IMR-90 (cell line): Measurements from ENCODE around the gene PPFIBP2.

Experiments used
- CEBPB ChIP-seq: IDR thresholded peaks from 2 replicates; pipeline ENCODE4 v1.6.1; 2012; ENCODE audit warnings: low read depth, low read length, improper control_type of control experiment
- FOS ChIP-seq: fragments of 150-350 bp; IDR thresholded peaks from 2 replicates; pipeline ENCODE4 v1.6.1; 2016; ENCODE audit warnings: low read depth, low read length
- MAZ ChIP-seq: IDR thresholded peaks from 2 replicates; pipeline ENCODE4 v1.6.1; 2012; ENCODE audit warnings: low read depth, mild to moderate bottlenecking, low read length, improper control_type of control experiment, moderate library complexity, borderline replicate concordance
- MXI1 ChIP-seq: IDR thresholded peaks from 2 replicates; pipeline ENCODE4 v1.6.1; 2012; ENCODE audit warnings: low read depth, mild to moderate bottlenecking, low read length, moderate library complexity, borderline replicate concordance
- POLR2A ChIP-seq: IDR thresholded peaks from 2 replicates; pipeline ENCODE4 v1.6.1; 2012; ENCODE audit warnings: mild to moderate bottlenecking, low read depth, low read length
- RAD21 ChIP-seq: IDR thresholded peaks from 2 replicates; pipeline ENCODE4 v1.6.1; 2012; ENCODE audit warnings: low read length, improper control_type of control experiment
- RCOR1 ChIP-seq: IDR thresholded peaks from 2 replicates; pipeline ENCODE4 v1.6.1; 2012; ENCODE audit warnings: mild to moderate bottlenecking, low read length, improper control_type of control experiment; ENCODE audit not compliant: insufficient replicate concordance
- SMC3 ChIP-seq: fragments of 150-350 bp; IDR thresholded peaks from 2 replicates; pipeline ENCODE4 v1.6.1; 2016; ENCODE audit warnings: low read depth, mild to moderate bottlenecking, antibody characterized with exemption, low read length, moderate library complexity
- TF ChIP-seq, protein P1 (sequence below): conservative IDR thresholded peaks from 2 replicates; pipeline ENCODE4 v1.5.1; 2012; ENCODE audit warnings: mild to moderate bottlenecking, low read depth, low read length, improper control_type of control experiment
- TF ChIP-seq, protein P2 (sequence below): fragments of 150-350 bp; IDR thresholded peaks from 2 replicates; pipeline ENCODE4 v1.6.1; 2017; ENCODE audit warnings: mild to moderate bottlenecking, antibody characterized with exemption, low read length, low read depth

DNA sequence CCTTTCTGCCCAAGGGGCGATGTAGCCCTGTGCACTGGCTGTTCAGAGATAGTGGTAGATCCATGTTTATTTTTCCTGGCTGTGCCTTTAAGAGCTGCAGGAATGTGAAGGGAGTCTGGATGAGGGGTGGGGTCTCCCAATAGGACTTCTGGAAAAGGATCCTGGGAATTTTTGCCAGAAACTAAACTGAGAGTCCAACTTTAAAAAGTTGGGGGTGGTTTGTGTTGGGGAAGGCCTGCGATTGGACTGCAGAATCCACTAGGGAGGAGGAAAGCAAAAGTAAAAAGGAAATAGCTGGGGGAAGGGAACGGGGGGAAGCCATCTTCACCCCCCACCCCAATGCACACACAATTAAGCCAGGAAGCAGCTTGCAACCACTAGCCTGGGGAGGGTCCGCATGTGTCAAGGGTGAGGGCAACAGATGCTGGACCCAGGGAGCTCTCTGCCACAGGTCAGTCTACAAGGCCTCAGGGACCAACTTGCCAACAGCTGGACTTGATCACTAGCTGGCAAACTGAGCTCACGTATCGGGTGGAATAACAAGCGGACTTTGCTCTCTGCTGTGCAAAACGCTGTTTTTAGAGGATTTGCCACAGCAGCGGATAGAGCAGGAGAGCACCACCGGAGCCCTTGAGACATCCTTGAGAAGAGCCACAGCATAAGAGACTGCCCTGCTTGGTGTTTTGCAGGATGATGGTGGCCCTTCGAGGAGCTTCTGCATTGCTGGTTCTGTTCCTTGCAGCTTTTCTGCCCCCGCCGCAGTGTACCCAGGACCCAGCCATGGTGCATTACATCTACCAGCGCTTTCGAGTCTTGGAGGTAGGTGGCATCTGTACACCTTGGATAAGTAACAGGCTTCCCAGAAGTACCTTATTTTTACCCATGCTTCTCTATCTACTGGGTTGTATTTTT is 28.4 kb upstream of the PPFIBP2 start, which contains the start of gene OLFML1:
- TF ChIP-seq, protein P1, sequence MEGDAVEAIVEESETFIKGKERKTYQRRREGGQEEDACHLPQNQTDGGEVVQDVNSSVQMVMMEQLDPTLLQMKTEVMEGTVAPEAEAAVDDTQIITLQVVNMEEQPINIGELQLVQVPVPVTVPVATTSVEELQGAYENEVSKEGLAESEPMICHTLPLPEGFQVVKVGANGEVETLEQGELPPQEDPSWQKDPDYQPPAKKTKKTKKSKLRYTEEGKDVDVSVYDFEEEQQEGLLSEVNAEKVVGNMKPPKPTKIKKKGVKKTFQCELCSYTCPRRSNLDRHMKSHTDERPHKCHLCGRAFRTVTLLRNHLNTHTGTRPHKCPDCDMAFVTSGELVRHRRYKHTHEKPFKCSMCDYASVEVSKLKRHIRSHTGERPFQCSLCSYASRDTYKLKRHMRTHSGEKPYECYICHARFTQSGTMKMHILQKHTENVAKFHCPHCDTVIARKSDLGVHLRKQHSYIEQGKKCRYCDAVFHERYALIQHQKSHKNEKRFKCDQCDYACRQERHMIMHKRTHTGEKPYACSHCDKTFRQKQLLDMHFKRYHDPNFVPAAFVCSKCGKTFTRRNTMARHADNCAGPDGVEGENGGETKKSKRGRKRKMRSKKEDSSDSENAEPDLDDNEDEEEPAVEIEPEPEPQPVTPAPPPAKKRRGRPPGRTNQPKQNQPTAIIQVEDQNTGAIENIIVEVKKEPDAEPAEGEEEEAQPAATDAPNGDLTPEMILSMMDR, result no peak
- TF ChIP-seq POLR2A (no peak), MXI1 (no peak), SMC3 (no peak), RAD21 (no peak), FOS (no peak), CEBPB (no peak), RCOR1 (no peak), MAZ (no peak)
- TF ChIP-seq, protein P2, sequence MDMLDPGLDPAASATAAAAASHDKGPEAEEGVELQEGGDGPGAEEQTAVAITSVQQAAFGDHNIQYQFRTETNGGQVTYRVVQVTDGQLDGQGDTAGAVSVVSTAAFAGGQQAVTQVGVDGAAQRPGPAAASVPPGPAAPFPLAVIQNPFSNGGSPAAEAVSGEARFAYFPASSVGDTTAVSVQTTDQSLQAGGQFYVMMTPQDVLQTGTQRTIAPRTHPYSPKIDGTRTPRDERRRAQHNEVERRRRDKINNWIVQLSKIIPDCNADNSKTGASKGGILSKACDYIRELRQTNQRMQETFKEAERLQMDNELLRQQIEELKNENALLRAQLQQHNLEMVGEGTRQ, result no peak
